H9 (cell line): ENCODE measurements around the gene NAV1. TPM values are rescaled to one million over a fixed set of nuclear protein-coding genes. Genes with fewer than 3 reads are reported as not detected.

Source experiments
- DNase-seq: peaks from one replicate; pipeline ENCODE4 v3.0.0-alpha.2; 2017
- H2AFZ ChIP-seq: one replicate; pipeline ENCODE4 v1.6.1; 2013; ENCODE audit warnings: mild to moderate bottlenecking, low read length, control low read depth, moderate library complexity
- H2AK5ac ChIP-seq: 2 replicates; pipeline ENCODE4 v1.6.1; 2013; ENCODE audit warnings: low read length, control low read depth, mixed read lengths; ENCODE audit not compliant: insufficient read length
- H2BK120ac ChIP-seq: one replicate; pipeline ENCODE4 v1.6.1; 2013; ENCODE audit warnings: low read depth, mild to moderate bottlenecking, low read length, control low read depth, inconsistent platforms; ENCODE audit not compliant: poor library complexity, severe bottlenecking
- H2BK12ac ChIP-seq: 2 replicates; pipeline ENCODE4 v1.6.1; 2013; ENCODE audit warnings: low read length, control low read depth, mixed read lengths, low read depth; ENCODE audit not compliant: insufficient read length
- H2BK15ac ChIP-seq: 2 replicates; pipeline ENCODE4 v1.6.1; 2013; ENCODE audit warnings: low read depth, low read length, control low read depth
- H2BK20ac ChIP-seq: one replicate; pipeline ENCODE4 v1.6.1; 2013; ENCODE audit warnings: low read depth, mild to moderate bottlenecking, low read length, control low read depth, inconsistent platforms; ENCODE audit not compliant: poor library complexity, severe bottlenecking
- H2BK5ac ChIP-seq: 2 replicates; pipeline ENCODE4 v1.6.1; 2013; ENCODE audit warnings: low read length, control low read depth, mixed read lengths; ENCODE audit not compliant: insufficient read length
- H3K14ac ChIP-seq: 2 replicates; pipeline ENCODE4 v1.6.1; 2013; ENCODE audit warnings: low read length, control low read depth; ENCODE audit not compliant: insufficient read depth
- H3K18ac ChIP-seq: 2 replicates; pipeline ENCODE4 v1.6.1; 2013; ENCODE audit warnings: low read depth, mild to moderate bottlenecking, mixed read lengths, low read length, control low read depth; ENCODE audit not compliant: insufficient read length
- H3K23ac ChIP-seq: 2 replicates; pipeline ENCODE4 v1.6.1; 2013; ENCODE audit warnings: low read length, control low read depth, mixed read lengths, low read depth; ENCODE audit not compliant: insufficient read length
- H3K23me2 ChIP-seq: 2 replicates; pipeline ENCODE4 v1.6.1; 2013; ENCODE audit warnings: low read depth, mild to moderate bottlenecking, mixed read lengths, low read length, control low read depth; ENCODE audit not compliant: insufficient read length, poor library complexity, severe bottlenecking
- H3K27ac ChIP-seq: 2 replicates; pipeline ENCODE4 v1.5.1; 2013; ENCODE audit warnings: low read length, control low read depth, mixed read lengths, low read depth; ENCODE audit not compliant: insufficient read length
- H3K27me3 ChIP-seq: 2 replicates; pipeline ENCODE4 v1.6.1; 2013; ENCODE audit warnings: low read length, control low read depth, inconsistent platforms; ENCODE audit not compliant: insufficient read depth
- H3K4ac ChIP-seq: 2 replicates; pipeline ENCODE4 v1.6.1; 2013; ENCODE audit warnings: low read depth, mild to moderate bottlenecking, control low read depth, inconsistent platforms, low read length, moderate library complexity
- H3K4me1 ChIP-seq: 2 replicates; pipeline ENCODE4 v1.6.1; 2013; ENCODE audit warnings: low read length, control low read depth, inconsistent platforms; ENCODE audit not compliant: insufficient read depth
- H3K4me2 ChIP-seq: 2 replicates; pipeline ENCODE4 v1.6.1; 2013; ENCODE audit warnings: low read length, control low read depth, mixed read lengths; ENCODE audit not compliant: insufficient read length, insufficient read depth
- H3K56ac ChIP-seq: 2 replicates; pipeline ENCODE4 v1.6.1; 2013; ENCODE audit warnings: low read depth, mild to moderate bottlenecking, mixed read lengths, low read length, control low read depth; ENCODE audit not compliant: insufficient read length
- H3K79me1 ChIP-seq: 2 replicates; pipeline ENCODE4 v1.6.1; 2013; ENCODE audit warnings: low read depth, mild to moderate bottlenecking, moderate library complexity, low read length, control low read depth, inconsistent platforms; ENCODE audit not compliant: insufficient read depth, poor library complexity, severe bottlenecking
- H3K79me2 ChIP-seq: 2 replicates; pipeline ENCODE4 v1.6.1; 2013; ENCODE audit warnings: low read length, control low read depth, inconsistent platforms; ENCODE audit not compliant: insufficient read depth
- H3K9ac ChIP-seq: 2 replicates; pipeline ENCODE4 v1.6.1; 2013; ENCODE audit warnings: low read length, control low read depth, mixed read lengths; ENCODE audit not compliant: insufficient read length; ENCODE audit errors: extremely low read depth
- H3K9me3 ChIP-seq: one replicate; pipeline ENCODE4 v1.6.1; 2013; ENCODE audit warnings: low read depth, low read length, inconsistent platforms; ENCODE audit not compliant: control insufficient read depth
- H3T11ph ChIP-seq: one replicate; pipeline ENCODE4 v1.6.1; 2013; ENCODE audit warnings: mild to moderate bottlenecking, low read length, control low read depth, inconsistent platforms
- H4K20me1 ChIP-seq: one replicate; pipeline ENCODE4 v1.6.1; 2013; ENCODE audit not compliant: control insufficient read depth, insufficient read length, insufficient read depth
- H4K5ac ChIP-seq: 2 replicates; pipeline ENCODE4 v1.6.1; 2013; ENCODE audit warnings: low read depth, mild to moderate bottlenecking, mixed read lengths, low read length, control low read depth; ENCODE audit not compliant: insufficient read length
- H4K8ac ChIP-seq: replicated peaks from 2 replicates; pipeline ENCODE4 v1.6.1; 2013; ENCODE audit warnings: low read length, control low read depth, mixed read lengths, low read depth; ENCODE audit not compliant: insufficient read length
- H4K91ac ChIP-seq: 2 replicates; pipeline ENCODE4 v1.6.1; 2013; ENCODE audit warnings: low read depth, mild to moderate bottlenecking, moderate library complexity, mixed read lengths, low read length, control low read depth; ENCODE audit not compliant: insufficient read length
- H3K27ac Mint-ChIP-seq, 3 experiments: 2 replicates in 2 of 3; 3 replicates in 1 of 3; pipeline ENCODE4 v1.8.0; 2020 to 2021; ENCODE audit warnings: mixed read lengths in 3 of 3, mild to moderate bottlenecking in 1 of 3, moderate library complexity in 1 of 3
- H3K27me3 Mint-ChIP-seq: 2 replicates; pipeline ENCODE4 v1.8.0; 2021; ENCODE audit warnings: low read depth, mild to moderate bottlenecking, moderate library complexity, mixed read lengths
- H3K36me3 Mint-ChIP-seq, 3 experiments: 2 replicates in 2 of 3; 3 replicates in 1 of 3; pipeline ENCODE4 v1.8.0; 2020 to 2021; ENCODE audit warnings: low read depth in 3 of 3, mixed read lengths in 3 of 3; ENCODE audit not compliant: insufficient read depth in 1 of 3
- H3K4me1 Mint-ChIP-seq, 2 experiments: 2 replicates each; pipeline ENCODE4 v1.8.0; 2020; ENCODE audit warnings: mixed read lengths in 2 of 2
- H3K4me3 Mint-ChIP-seq, 2 experiments: 2 replicates in 1 of 2; 3 replicates in 1 of 2; pipeline ENCODE4 v1.8.0; 2020 to 2021; ENCODE audit warnings: mild to moderate bottlenecking in 2 of 2, mixed read lengths in 2 of 2, moderate library complexity in 1 of 2
- H3K9me3 Mint-ChIP-seq, 2 experiments: 2 replicates in 1 of 2; 3 replicates in 1 of 2; pipeline ENCODE4 v1.8.0; 2020; ENCODE audit warnings: mild to moderate bottlenecking in 2 of 2, mixed read lengths in 2 of 2, moderate library complexity in 1 of 2
- WGBS: extraction: QIAGEN DNeasy Blood & Tissue Kit; methylation state at CpG from one replicate; pipeline ENCODE4 v1.1.7; 2013; ENCODE audit warnings: missing lambda C conversion rate, low lambda C conversion rate, mixed read lengths; ENCODE audit not compliant: insufficient read length; ENCODE audit errors: extremely low coverage; 5-methylcytosine and 5-hydroxymethylcytosine counted together
- total RNA-seq: library from RNA; stranded (reverse); gene quantifications from 2 replicates; pipeline ENCODE4 v1.2.1, GENCODE V29; 2021
- TF ChIP-seq, protein P1 (sequence below): fragments of 200-600 bp; sonication (generic); conservative IDR thresholded peaks from 3 replicates; pipeline ENCODE4 v1.8.0; 2021; ENCODE audit warnings: antibody characterized with exemption, mild to moderate bottlenecking

The NAV1 gene
- total RNA-seq, 1 experiment from 2014 or later = 20.5 TPM

DNA sequence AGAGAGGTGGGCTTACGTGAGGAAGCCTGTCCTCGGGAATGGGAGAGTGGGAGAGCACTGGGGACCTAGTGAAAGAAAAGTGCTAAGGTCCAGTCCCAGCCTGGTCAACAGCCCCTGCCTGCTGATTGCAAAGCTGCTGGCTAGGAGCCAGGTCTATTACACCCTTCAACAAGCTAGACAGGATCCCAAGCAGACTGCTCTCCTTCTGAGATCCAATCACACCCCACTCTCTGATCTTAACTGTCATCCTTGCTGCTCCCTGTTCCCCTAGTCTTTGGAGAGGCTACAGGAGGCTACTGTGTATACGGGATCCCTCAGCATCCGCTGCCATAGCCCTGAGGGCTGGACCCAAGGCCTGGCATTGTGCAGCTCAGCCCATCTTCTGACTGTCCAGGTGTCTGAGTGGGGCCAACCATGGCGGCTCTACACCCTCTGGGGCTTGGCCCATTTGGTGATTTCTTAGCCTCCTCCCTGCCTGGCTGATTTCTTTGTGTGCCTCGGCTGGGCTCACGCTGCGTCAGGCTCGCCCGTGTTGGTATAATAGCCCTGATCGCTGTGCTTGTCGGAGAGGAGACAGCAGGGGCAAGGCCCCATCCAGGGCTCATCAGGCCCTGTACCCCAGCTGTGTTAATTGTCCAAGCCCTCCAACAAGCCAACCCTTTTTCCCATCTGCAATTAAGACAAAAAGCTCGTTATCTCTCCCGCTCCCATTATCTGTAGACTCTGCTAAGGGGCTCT, 43.9 kb downstream of the NAV1 start:
- Histone ChIP-seq H3K56ac (no peak overlapping the region), H3K9ac (no peak overlapping the region), H3K18ac (no peak overlapping the region), H3K4me2 (no peak overlapping the region), H4K91ac (no peak overlapping the region), H4K20me1 (no peaks in the 10 kb centered on the region), H2BK15ac (no peak overlapping the region), H3K4ac (no peak overlapping the region), H3K79me2 (no peaks in the 10 kb centered on the region), H3K27me3 (no peaks in the 10 kb centered on the region), H3K9me3 (no peaks in the 10 kb centered on the region), H3K14ac (no peak overlapping the region), H2AFZ (no peak overlapping the region), H2BK20ac (no peak overlapping the region), H3K23me2 (no peaks in the 10 kb centered on the region), H3K79me1 (no peaks in the 10 kb centered on the region), H3T11ph (no peak overlapping the region), H4K8ac (no peak overlapping the region), H4K5ac (no peak overlapping the region), H2BK5ac (no peak overlapping the region), H2BK120ac (no peak overlapping the region), H2BK12ac (no peak overlapping the region), H3K4me1 (no peaks in the 10 kb centered on the region; the same call in 1 of the 2 replicates), H3K23ac (no peak overlapping the region), H3K27ac (no peak overlapping the region), H2AK5ac (no peak overlapping the region)
- no peak overlapping the region; a peak in 1 of 5 replicates for H3K4me3 Mint-ChIP-seq
- peaks cover 16 to 25% of the 10 kb centered on the region in 2 experiments for H3K4me1 Mint-ChIP-seq
- no peak for DNase-seq
- H3K9me3 Mint-ChIP-seq = no peaks in the 10 kb centered on the region; a peak in 1 of 5 replicates
- WGBS = no CpG with 5 or more reads among the region's 14 CpGs
- TF ChIP-seq, protein P1, sequence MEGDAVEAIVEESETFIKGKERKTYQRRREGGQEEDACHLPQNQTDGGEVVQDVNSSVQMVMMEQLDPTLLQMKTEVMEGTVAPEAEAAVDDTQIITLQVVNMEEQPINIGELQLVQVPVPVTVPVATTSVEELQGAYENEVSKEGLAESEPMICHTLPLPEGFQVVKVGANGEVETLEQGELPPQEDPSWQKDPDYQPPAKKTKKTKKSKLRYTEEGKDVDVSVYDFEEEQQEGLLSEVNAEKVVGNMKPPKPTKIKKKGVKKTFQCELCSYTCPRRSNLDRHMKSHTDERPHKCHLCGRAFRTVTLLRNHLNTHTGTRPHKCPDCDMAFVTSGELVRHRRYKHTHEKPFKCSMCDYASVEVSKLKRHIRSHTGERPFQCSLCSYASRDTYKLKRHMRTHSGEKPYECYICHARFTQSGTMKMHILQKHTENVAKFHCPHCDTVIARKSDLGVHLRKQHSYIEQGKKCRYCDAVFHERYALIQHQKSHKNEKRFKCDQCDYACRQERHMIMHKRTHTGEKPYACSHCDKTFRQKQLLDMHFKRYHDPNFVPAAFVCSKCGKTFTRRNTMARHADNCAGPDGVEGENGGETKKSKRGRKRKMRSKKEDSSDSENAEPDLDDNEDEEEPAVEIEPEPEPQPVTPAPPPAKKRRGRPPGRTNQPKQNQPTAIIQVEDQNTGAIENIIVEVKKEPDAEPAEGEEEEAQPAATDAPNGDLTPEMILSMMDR = no peak
- no peaks in the 10 kb centered on the region for H3K36me3 Mint-ChIP-seq
- peaks cover 3% of the 10 kb centered on the region; the same call in 1 of the 2 replicates for H3K27me3 Mint-ChIP-seq
- peak overlapping the region in 1 of 3 experiments; percentile 15; a peak in 1 of 7 replicates for H3K27ac Mint-ChIP-seq
